ENCODE results near the gene TMEM132E. TPM values are rescaled to one million over a fixed set of nuclear protein-coding genes. Genes with fewer than 3 reads are reported as not detected.

Gene TMEM132E
- total RNA-seq, 2 donors from 2014 or later, result not detected

DNA sequence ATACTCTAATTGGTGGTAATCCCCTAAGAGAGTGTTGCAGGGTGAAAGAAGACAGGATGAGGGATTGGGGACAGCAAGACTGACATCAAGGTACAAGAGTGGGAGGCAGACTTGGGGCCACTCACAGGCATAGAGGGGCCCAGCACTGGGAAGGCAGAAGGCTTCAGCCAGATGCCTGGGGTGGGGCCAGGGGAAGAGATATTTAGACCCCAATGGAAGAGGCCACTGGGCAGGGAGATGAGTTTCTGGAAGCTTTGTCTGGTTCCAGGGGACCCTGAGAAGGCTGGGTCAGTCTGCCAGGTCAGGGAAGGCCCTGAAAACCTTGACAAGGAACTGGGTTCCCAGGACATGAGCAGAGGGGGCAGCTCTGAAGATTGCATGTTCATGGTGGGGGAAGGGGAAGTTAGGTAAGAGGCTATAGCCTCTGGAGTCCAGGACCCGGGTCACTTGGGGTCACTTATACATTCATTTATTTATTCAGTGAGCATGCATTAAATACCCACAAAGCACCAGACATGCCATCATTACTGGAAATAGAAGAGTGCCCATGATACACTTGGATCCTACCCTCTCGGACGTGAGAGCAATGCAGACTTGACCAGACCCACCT, 92.9 kb downstream of the TMEM132E start:
- no peak for ATAC-seq (replicated peaks in 1 of 2)
- H3K27me3 Mint-ChIP-seq (ENCODE audit: low read depth), result no peaks in the 10 kb centered on the region
- no peaks in the 10 kb centered on the region for H3K36me3 Mint-ChIP-seq (ENCODE audit: insufficient read depth in 2 of 2)
- H3K4me1 Mint-ChIP-seq (ENCODE audit: low read depth), result no peaks in the 10 kb centered on the region
- H3K27ac Mint-ChIP-seq, result no peak overlapping the region
- H3K4me3 Mint-ChIP-seq, result no peak overlapping the region
- no peaks in the 10 kb centered on the region for H3K9me3 Mint-ChIP-seq
- DNase-seq, result no peak

DNA sequence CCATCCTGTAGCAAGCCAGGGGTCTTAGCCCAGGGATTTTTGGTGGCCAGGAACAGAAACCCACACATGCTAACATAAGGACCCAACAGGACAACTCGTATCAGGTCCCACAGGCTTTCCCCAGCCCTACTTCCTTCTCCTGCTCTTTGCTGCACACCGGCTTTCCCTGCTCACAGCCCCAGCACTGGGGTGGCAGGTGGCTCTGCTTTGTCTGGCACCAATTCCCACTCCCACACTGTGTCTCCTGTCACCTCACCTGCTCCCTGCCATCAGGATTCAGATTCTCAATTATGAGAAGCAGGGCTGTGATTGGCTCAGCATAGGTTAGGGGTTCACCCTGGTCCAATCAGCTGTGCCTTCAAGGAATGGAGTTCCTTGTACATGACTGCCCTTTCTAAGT, 94.1 kb downstream of the TMEM132E start:
- no peaks in the 10 kb centered on the region for H3K9me3 Mint-ChIP-seq

DNA sequence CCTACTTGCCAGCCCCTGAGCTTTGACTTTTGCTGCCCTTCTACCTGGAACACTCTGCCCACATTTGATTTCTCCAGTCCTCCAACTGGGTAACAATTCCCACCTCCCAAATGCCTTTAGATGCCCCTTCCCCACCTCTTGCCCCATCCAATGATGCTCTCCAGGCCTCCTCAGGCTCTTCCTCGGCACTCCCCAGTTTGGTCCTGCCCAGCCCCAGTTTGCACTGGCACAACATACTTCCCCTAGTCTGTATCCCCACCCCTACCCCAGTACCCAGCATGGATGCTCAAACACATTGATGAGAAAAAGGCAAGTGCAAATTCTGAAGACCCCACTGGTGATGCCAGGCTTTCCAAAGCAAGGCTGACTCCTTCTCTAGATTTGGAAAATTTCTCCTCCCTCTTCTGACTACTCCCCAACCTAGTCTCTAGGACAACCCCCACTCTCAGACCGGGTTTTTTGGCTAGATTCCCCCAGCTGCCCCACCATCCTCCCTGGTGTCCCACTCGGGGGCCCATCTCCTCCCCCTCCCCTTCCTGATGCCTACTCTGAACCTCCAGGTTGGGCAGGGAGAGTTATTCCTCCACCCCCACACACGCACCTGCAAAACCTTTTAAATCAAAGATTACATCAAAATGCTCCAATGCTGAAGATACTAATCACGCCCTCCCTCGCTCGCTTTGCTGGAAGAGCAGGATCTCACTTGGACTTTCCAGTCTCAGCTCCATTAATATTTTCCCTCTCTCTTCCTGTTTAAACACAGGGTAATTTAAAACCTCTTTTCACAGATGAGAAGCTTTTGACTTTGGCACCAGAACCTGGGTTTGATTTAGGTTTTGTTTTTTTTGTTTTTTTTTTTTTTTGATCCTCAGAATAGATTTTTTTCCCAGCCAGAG, 94.9 kb downstream of the TMEM132E start:
- DNase-seq (no peak), ATAC-seq (replicated peaks in 1 of 2) (no peak)
- Mint-ChIP-seq H3K27me3 (ENCODE audit: low read depth) (peaks cover 10% of the 10 kb centered on the region), H3K27ac (no peak overlapping the region), H3K4me3 (no peak overlapping the region), H3K4me1 (ENCODE audit: low read depth) (no peaks in the 10 kb centered on the region), H3K9me3 (no peaks in the 10 kb centered on the region), H3K36me3 (ENCODE audit: insufficient read depth in 2 of 2) (no peaks in the 10 kb centered on the region)

More for the DNA sequence above, 94.1 kb downstream of the TMEM132E start:
- H3K27ac Mint-ChIP-seq, result no peak overlapping the region
- ATAC-seq (replicated peaks in 1 of 2) (no peak), DNase-seq (no peak)
- no peaks in the 10 kb centered on the region for H3K36me3 Mint-ChIP-seq (ENCODE audit: insufficient read depth in 2 of 2)
- no peaks in the 10 kb centered on the region for H3K4me1 Mint-ChIP-seq (ENCODE audit: low read depth)
- H3K27me3 Mint-ChIP-seq (ENCODE audit: low read depth), result peaks cover 6% of the 10 kb centered on the region
- no peak overlapping the region for H3K4me3 Mint-ChIP-seq

DNA sequence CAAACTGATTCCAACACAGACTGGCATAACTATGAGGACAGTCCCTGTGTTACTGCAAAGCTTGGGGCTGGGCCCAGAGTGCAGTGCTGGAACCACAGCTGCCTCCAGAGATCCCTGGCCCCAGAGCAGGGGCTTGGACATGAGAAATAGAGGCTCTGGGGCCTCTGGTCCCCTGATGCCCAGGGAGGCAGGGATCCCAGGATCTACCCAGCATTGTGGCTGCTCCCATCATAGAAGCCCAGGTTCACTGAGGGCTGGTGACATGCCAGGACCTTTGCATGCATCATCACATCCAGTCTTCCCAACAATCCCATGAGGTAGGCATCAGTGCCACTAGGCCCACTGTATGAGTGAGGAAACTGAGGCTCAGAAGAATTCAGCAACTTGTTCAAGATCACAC, 95.8 kb downstream of the TMEM132E start:
- H3K36me3 Mint-ChIP-seq (ENCODE audit: insufficient read depth in 2 of 2), result no peaks in the 10 kb centered on the region
- no peaks in the 10 kb centered on the region for H3K4me1 Mint-ChIP-seq (ENCODE audit: low read depth)
- H3K27ac Mint-ChIP-seq, result no peak overlapping the region
- DNase-seq (no peak), ATAC-seq (replicated peaks in 1 of 2) (no peak)
- peaks cover 10% of the 10 kb centered on the region for H3K27me3 Mint-ChIP-seq (ENCODE audit: low read depth)
- no peaks in the 10 kb centered on the region for H3K9me3 Mint-ChIP-seq
- H3K4me3 Mint-ChIP-seq, result no peak overlapping the region

DNA sequence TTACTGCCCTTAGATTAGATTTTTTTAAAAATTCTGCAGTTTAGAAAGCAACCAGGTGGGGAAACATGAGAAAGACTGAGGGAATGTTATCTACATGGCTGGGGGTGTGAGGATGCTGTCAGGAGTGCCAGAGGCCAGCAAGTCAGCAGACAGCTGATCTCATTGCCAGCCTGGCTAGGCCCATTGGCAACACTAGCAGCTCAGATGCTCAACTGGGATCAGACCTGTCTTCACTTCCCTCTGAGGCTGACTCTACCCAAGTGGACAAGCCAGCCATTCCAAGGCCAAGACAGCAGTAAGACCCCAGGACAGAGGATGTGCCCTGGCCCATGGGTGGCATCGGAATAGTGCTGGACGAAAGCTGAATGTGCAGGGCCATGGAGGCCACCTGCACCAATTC, 96.2 kb downstream of the TMEM132E start:
- no peak overlapping the region for H3K27ac Mint-ChIP-seq
- ATAC-seq (replicated peaks in 1 of 2) (no peak), DNase-seq (no peak)
- H3K36me3 Mint-ChIP-seq (ENCODE audit: insufficient read depth in 2 of 2), result no peaks in the 10 kb centered on the region
- no peaks in the 10 kb centered on the region for H3K4me1 Mint-ChIP-seq (ENCODE audit: low read depth)
- peaks cover 10% of the 10 kb centered on the region for H3K27me3 Mint-ChIP-seq (ENCODE audit: low read depth)
- H3K9me3 Mint-ChIP-seq, result no peaks in the 10 kb centered on the region
- H3K4me3 Mint-ChIP-seq, result no peak overlapping the region

DNA sequence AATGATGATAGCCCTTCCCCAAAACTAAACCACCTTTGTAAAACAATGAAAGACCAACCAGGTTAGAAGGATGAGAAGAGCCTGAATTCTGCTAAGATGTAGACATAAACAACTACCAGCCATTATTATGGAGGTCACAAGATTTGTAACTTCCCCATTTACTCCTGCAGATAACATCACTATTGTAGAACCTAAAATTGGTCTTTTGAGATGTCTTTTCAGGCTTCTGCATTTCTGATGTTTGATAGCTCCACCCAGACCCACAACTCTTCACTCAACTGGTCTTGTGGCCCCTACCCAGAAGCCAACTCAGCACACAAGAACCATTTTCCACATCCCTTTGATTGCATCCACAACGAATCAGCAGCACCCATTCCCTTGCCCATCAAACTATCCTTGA, 100.8 kb downstream of the TMEM132E start:
- H3K4me3 Mint-ChIP-seq, result no peak overlapping the region
- DNase-seq (no peak), ATAC-seq (replicated peaks in 1 of 2) (no peak)
- no peaks in the 10 kb centered on the region for H3K4me1 Mint-ChIP-seq (ENCODE audit: low read depth)
- peaks cover 0 to 3% of the 10 kb centered on the region in 2 donors for H3K9me3 Mint-ChIP-seq
- peaks cover 10% of the 10 kb centered on the region for H3K27me3 Mint-ChIP-seq (ENCODE audit: low read depth)
- H3K36me3 Mint-ChIP-seq (ENCODE audit: insufficient read depth in 2 of 2), result peaks cover 0 to 3% of the 10 kb centered on the region in 2 donors
- H3K27ac Mint-ChIP-seq, result no peak overlapping the region

DNA sequence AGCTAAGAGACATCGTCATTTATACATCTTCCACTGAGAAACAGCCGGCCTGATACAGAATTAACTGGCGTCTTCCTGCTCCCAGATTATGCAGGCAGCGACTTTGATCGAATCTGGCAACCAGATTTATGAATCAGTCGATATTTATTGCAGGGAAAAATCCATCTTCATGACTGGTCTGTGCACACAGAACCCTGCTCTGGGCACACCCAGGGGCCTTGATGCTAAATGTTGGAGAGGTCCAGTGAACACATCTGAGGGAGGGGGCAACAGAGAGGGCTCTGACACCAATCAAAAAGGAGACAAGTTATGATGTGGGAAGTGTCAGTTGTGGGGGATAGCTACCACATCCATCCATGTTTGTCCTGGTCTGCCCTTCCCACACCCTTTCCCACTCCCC, 102.9 kb downstream of the TMEM132E start:
- H3K36me3 Mint-ChIP-seq (ENCODE audit: insufficient read depth in 2 of 2), result peaks cover 0 to 3% of the 10 kb centered on the region in 2 donors
- H3K4me3 Mint-ChIP-seq, result no peak overlapping the region
- ATAC-seq (replicated peaks in 1 of 2) (no peak), DNase-seq (no peak)
- no peak overlapping the region for H3K27ac Mint-ChIP-seq
- peaks cover 16% of the 10 kb centered on the region for H3K27me3 Mint-ChIP-seq (ENCODE audit: low read depth)
- H3K9me3 Mint-ChIP-seq, result peaks cover 0 to 3% of the 10 kb centered on the region in 2 donors
- H3K4me1 Mint-ChIP-seq (ENCODE audit: low read depth), result no peaks in the 10 kb centered on the region

DNA sequence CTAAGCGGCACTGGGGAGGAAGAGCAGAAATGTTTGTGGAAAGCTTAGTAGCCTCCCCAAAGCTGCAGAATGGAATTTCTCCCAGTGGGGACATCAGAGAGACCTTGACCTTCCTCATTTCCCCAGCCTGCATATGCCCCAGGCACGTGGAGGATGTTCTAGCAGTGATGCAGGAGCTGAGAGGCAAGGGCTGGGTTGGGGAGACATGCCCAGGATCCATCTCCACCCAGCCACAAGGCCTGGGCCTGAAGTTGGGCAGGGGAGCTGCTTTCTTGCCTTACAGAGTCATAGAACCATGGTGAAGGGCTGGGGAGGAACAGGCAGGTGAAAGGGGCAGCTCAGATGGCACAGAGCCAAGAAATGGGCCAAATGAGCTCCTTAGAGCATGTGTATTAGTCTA, 104.0 kb downstream of the TMEM132E start:
- Mint-ChIP-seq H3K36me3 (ENCODE audit: insufficient read depth in 2 of 2) (peaks cover 3 to 5% of the 10 kb centered on the region in 2 donors), H3K4me3 (no peak overlapping the region), H3K27ac (no peak overlapping the region), H3K4me1 (ENCODE audit: low read depth) (no peaks in the 10 kb centered on the region), H3K27me3 (ENCODE audit: low read depth) (peaks cover 23% of the 10 kb centered on the region), H3K9me3 (peaks cover 4 to 7% of the 10 kb centered on the region in 2 donors)
- ATAC-seq (replicated peaks in 1 of 2) (no peak), DNase-seq (no peak)

Other genes with a start within 250 kb of the TMEM132E start
- gene CCL13, start 223.1 kb upstream of the TMEM132E start, total RNA-seq, result not detected
- gene CCL1, start 216.3 kb upstream of the TMEM132E start, total RNA-seq, result not detected

Data from activated T-cell treated with anti-CD3 and anti-CD28 coated beads, Interleukin-2, amount 50 U/mL, for 72 hours (primary cell).